ENCODE results near the gene PRM3.
A peak's percentile ranks its signal among the peaks of the same experiment; 100 is the strongest.

PRM3 gene

GRCh38 chr16:11259655-11260595 is 13.5 kb downstream of the PRM3 start:
- no peak for DNase-seq (ENCODE audit: low spot score)

GRCh38 chr16:11258553-11259492 is 14.6 kb downstream of the PRM3 start:
- DNase-seq (ENCODE audit: low spot score) = no peak

- DNase-seq (ENCODE audit: low spot score) = peak; percentile 71
These were observed 16.1 kb downstream of the PRM3 start for GRCh38 chr16:11257131-11257938.

- DNase-seq (ENCODE audit: low spot score) = no peak
These were observed 16.7 kb downstream of the PRM3 start for GRCh38 chr16:11256661-11257130.

- peak; percentile 75 for DNase-seq (ENCODE audit: low spot score)
These were observed 17.4 kb downstream of the PRM3 start, which contains the start of gene SOCS1 for GRCh38 chr16:11255737-11256660. TSS of gene SOCS1 (minus strand) at chr16:11256204. CDS start at chr16:11255478, 726 bp downstream.

GRCh38 chr16:11254913-11255736 is 18.3 kb downstream of the PRM3 start:
- peak; percentile 38 for DNase-seq (ENCODE audit: low spot score)

- DNase-seq (ENCODE audit: low spot score) = no peak
These were observed 19.2 kb downstream of the PRM3 start for GRCh38 chr16:11253995-11254912.

GRCh38 chr16:11253009-11253994 is 20.1 kb downstream of the PRM3 start:
- no peak for DNase-seq (ENCODE audit: low spot score)

GRCh38 chr16:11252482-11252931 is 20.9 kb downstream of the PRM3 start:
- no peak for DNase-seq (ENCODE audit: low spot score)

GRCh38 chr16:11251525-11252481 is 21.6 kb downstream of the PRM3 start:
- no peak for DNase-seq (ENCODE audit: low spot score)

- DNase-seq (ENCODE audit: low spot score) = no peak
These were observed 22.5 kb downstream of the PRM3 start for GRCh38 chr16:11250786-11251524.

GRCh38 chr16:11250091-11250785 is 23.2 kb downstream of the PRM3 start:
- DNase-seq (ENCODE audit: low spot score) = no peak

GRCh38 chr16:11249233-11250061 is 24.0 kb downstream of the PRM3 start:
- no peak for DNase-seq (ENCODE audit: low spot score)

Measured in SK-N-DZ (cell line).